ENCODE measurements around the gene WDR70.

DNA sequence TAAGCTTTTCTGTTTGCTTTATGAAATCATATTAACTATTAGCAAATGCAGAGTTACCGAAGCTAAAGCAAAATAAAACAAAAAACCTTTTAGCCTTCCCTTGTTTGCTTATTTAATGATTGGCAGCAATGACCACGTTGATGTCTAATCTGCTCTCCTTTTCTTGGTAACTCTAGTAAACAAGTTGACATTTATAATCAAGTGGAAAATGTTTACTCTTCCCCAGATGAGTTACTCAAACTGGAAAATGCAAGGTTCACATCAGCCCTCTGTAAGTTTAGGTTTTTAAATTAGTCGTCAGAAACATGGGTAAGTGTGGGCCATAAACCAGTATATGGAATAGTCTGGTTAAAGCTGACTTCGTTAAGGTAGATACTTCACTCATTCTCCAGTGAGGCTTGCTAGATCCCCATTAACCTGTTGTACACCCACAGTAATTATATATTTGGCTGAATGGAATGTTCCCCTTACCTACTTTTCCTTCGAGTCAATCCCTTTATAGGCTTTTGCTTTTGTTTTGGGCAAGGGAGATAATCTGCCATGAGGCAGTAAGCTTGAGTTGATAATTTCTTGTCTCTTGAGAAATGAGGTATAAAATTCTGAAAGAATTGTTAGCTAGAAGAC is 359.9 kb downstream of the WDR70 start:
- TF ChIP-seq, protein P1, sequence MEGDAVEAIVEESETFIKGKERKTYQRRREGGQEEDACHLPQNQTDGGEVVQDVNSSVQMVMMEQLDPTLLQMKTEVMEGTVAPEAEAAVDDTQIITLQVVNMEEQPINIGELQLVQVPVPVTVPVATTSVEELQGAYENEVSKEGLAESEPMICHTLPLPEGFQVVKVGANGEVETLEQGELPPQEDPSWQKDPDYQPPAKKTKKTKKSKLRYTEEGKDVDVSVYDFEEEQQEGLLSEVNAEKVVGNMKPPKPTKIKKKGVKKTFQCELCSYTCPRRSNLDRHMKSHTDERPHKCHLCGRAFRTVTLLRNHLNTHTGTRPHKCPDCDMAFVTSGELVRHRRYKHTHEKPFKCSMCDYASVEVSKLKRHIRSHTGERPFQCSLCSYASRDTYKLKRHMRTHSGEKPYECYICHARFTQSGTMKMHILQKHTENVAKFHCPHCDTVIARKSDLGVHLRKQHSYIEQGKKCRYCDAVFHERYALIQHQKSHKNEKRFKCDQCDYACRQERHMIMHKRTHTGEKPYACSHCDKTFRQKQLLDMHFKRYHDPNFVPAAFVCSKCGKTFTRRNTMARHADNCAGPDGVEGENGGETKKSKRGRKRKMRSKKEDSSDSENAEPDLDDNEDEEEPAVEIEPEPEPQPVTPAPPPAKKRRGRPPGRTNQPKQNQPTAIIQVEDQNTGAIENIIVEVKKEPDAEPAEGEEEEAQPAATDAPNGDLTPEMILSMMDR (IDR thresholded peaks at IDR 0.05; ENCODE audit: low read depth, low read length, missing input control), result no peak
- TF ChIP-seq NR2F2 (IDR thresholded peaks at IDR 0.05), result no peak
- TF ChIP-seq, protein P2, sequence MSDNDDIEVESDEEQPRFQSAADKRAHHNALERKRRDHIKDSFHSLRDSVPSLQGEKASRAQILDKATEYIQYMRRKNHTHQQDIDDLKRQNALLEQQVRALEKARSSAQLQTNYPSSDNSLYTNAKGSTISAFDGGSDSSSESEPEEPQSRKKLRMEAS (IDR thresholded peaks at IDR 0.05), result no peak
- TF ChIP-seq JUND (IDR thresholded peaks at IDR 0.05), result no peak
- no peak for TF ChIP-seq HNF4G (IDR thresholded peaks at IDR 0.05)
- TF ChIP-seq GABPA (IDR thresholded peaks at IDR 0.05 in 1 of 2, conservative IDR thresholded peaks at IDR 0.05 in 1 of 2), result no peak
- TF ChIP-seq EGR1 (IDR thresholded peaks at IDR 0.05; ENCODE audit: low read depth in 2 of 2), result no peak

Measured in liver (tissue), 3 donors.